Large intestine (tissue), 3 donors: Measurements from ENCODE around the gene HMCN2. TPM values are rescaled to one million over a fixed set of nuclear protein-coding genes. Genes with fewer than 3 reads are reported as not detected.

Experiments
- DNase-seq, 2 donors: peaks; one replicate each; pipeline versions ENCODE4 v3.0.0 to v3.0.0-alpha.2; 2013
- H3K27ac ChIP-seq: one replicate; pipeline ENCODE4 v1.5.1; 2013; ENCODE audit warnings: low read length
- H3K27me3 ChIP-seq: 2 replicates; pipeline ENCODE4 v1.6.1; 2013; ENCODE audit warnings: low read length; ENCODE audit not compliant: control insufficient read depth, insufficient read depth
- H3K36me3 ChIP-seq: 2 replicates; pipeline ENCODE4 v1.6.1; 2013; ENCODE audit warnings: low read length; ENCODE audit not compliant: control insufficient read depth, insufficient read depth
- H3K4me1 ChIP-seq: one replicate; pipeline ENCODE4 v1.6.1; 2013; ENCODE audit warnings: low read length; ENCODE audit not compliant: control insufficient read depth, insufficient read depth
- H3K4me3 ChIP-seq: one replicate; pipeline ENCODE4 v1.5.1; 2013; ENCODE audit warnings: low read length
- H3K9me3 ChIP-seq: one replicate; pipeline ENCODE4 v1.6.1; 2013; ENCODE audit warnings: mild to moderate bottlenecking, low read depth, low read length, moderate library complexity; ENCODE audit not compliant: control insufficient read depth
- WGBS: methylation state at CpG from one replicate; pipeline ENCODE4 v1.1.5; 2013; ENCODE audit warnings: low lambda C conversion rate; ENCODE audit not compliant: insufficient coverage; 5-methylcytosine and 5-hydroxymethylcytosine counted together
- polyA plus RNA-seq: library from polyadenylated mRNA; unstranded; fragments of 120-200 nt; gene quantifications from one replicate; pipeline ENCODE4 v1.2.1, GENCODE V29; 2013

HMCN2 gene
- polyA plus RNA-seq, 1 donor, result 20.0 TPM

GRCh38 chr9:130354806-130355205, 89.2 kb downstream of the HMCN2 start:
- H3K4me3 ChIP-seq, result no peak overlapping the region
- H3K36me3 ChIP-seq, result no peaks in the 10 kb centered on the region
- no peaks in the 10 kb centered on the region for H3K27me3 ChIP-seq
- DNase-seq, result no peak
- no CpG with 5 or more reads among the region's 18 CpGs for WGBS
- H3K27ac ChIP-seq, result no peak overlapping the region
- H3K9me3 ChIP-seq, result no peaks in the 10 kb centered on the region
- no peaks in the 10 kb centered on the region for H3K4me1 ChIP-seq

- Histone ChIP-seq H3K27me3 (no peaks in the 10 kb centered on the region), H3K9me3 (no peaks in the 10 kb centered on the region), H3K4me3 (no peak overlapping the region), H3K27ac (no peak overlapping the region), H3K4me1 (no peaks in the 10 kb centered on the region), H3K36me3 (no peaks in the 10 kb centered on the region)
- DNase-seq, result no peak
- no CpG with 5 or more reads among the region's 13 CpGs for WGBS
Observed at GRCh38 chr9:130356033-130356432, 90.5 kb downstream of the HMCN2 start.

GRCh38 chr9:130356877-130357584, 91.5 kb downstream of the HMCN2 start:
- Histone ChIP-seq H3K4me3 (no peak overlapping the region), H3K27ac (no peak overlapping the region), H3K9me3 (no peaks in the 10 kb centered on the region), H3K27me3 (no peaks in the 10 kb centered on the region), H3K4me1 (no peaks in the 10 kb centered on the region), H3K36me3 (no peaks in the 10 kb centered on the region)
- WGBS, result no CpG with 5 or more reads among the region's 1 CpG
- DNase-seq, result no peak

GRCh38 chr9:130358928-130359327, 93.4 kb downstream of the HMCN2 start:
- Histone ChIP-seq H3K4me1 (no peaks in the 10 kb centered on the region), H3K36me3 (no peaks in the 10 kb centered on the region), H3K4me3 (no peak overlapping the region), H3K9me3 (no peaks in the 10 kb centered on the region), H3K27me3 (no peaks in the 10 kb centered on the region), H3K27ac (no peak overlapping the region)
- no peak for DNase-seq
- no CpG with 5 or more reads among the region's 7 CpGs for WGBS

GRCh38 chr9:130359819-130360218, 94.3 kb downstream of the HMCN2 start:
- Histone ChIP-seq H3K27me3 (no peaks in the 10 kb centered on the region), H3K36me3 (no peaks in the 10 kb centered on the region), H3K4me3 (no peak overlapping the region), H3K4me1 (no peaks in the 10 kb centered on the region), H3K27ac (no peak overlapping the region), H3K9me3 (no peaks in the 10 kb centered on the region)
- 93% methylated on average over 2 of the region's 9 CpGs for WGBS
- DNase-seq, result no peak

- Histone ChIP-seq H3K4me3 (no peak overlapping the region), H3K9me3 (no peaks in the 10 kb centered on the region), H3K4me1 (no peaks in the 10 kb centered on the region), H3K27ac (no peak overlapping the region), H3K27me3 (no peaks in the 10 kb centered on the region), H3K36me3 (no peaks in the 10 kb centered on the region)
- no peak for DNase-seq
- no CpG with 5 or more reads among the region's 1 CpG for WGBS
Observed at GRCh38 chr9:130360672-130361071, 95.1 kb downstream of the HMCN2 start.

GRCh38 chr9:130361873-130362362, 96.4 kb downstream of the HMCN2 start:
- no peaks in the 10 kb centered on the region for H3K4me1 ChIP-seq

GRCh38 chr9:130362691-130363090, 97.1 kb downstream of the HMCN2 start:
- Histone ChIP-seq H3K9me3 (no peaks in the 10 kb centered on the region), H3K27me3 (no peaks in the 10 kb centered on the region), H3K27ac (no peak overlapping the region), H3K36me3 (no peaks in the 10 kb centered on the region), H3K4me3 (no peak overlapping the region), H3K4me1 (no peaks in the 10 kb centered on the region)
- no peak for DNase-seq
- no CpG with 5 or more reads among the region's 13 CpGs for WGBS

More at GRCh38 chr9:130361873-130362362, 96.4 kb downstream of the HMCN2 start:
- no peak overlapping the region for H3K27ac ChIP-seq
- WGBS, result no CpG with 5 or more reads among the region's 9 CpGs
- no peaks in the 10 kb centered on the region for H3K27me3 ChIP-seq
- no peak overlapping the region for H3K4me3 ChIP-seq
- DNase-seq, result no peak
- no peaks in the 10 kb centered on the region for H3K9me3 ChIP-seq
- no peaks in the 10 kb centered on the region for H3K36me3 ChIP-seq

GRCh38 chr9:130363755-130364404, 98.3 kb downstream of the HMCN2 start:
- H3K36me3 ChIP-seq, result no peaks in the 10 kb centered on the region
- no peak for DNase-seq
- H3K27me3 ChIP-seq, result no peaks in the 10 kb centered on the region
- no peak overlapping the region for H3K27ac ChIP-seq
- 96% methylated on average over 6 of the region's 9 CpGs for WGBS
- H3K4me3 ChIP-seq, result no peak overlapping the region
- H3K9me3 ChIP-seq, result no peaks in the 10 kb centered on the region
- H3K4me1 ChIP-seq, result no peaks in the 10 kb centered on the region

- no peaks in the 10 kb centered on the region for H3K9me3 ChIP-seq
- no peak for DNase-seq
Observed at GRCh38 chr9:130364619-130365322, 99.2 kb downstream of the HMCN2 start.

More at GRCh38 chr9:130364619-130365322, 99.2 kb downstream of the HMCN2 start:
- Histone ChIP-seq H3K27me3 (no peaks in the 10 kb centered on the region), H3K36me3 (no peaks in the 10 kb centered on the region), H3K4me1 (no peaks in the 10 kb centered on the region), H3K4me3 (no peak overlapping the region), H3K27ac (no peak overlapping the region)
- WGBS, result no CpG with 5 or more reads among the region's 13 CpGs
